ENCODE results near the gene TFE3.
A peak's percentile ranks its signal among the peaks of the same experiment; 100 is the strongest.

Gene TFE3, protein sequence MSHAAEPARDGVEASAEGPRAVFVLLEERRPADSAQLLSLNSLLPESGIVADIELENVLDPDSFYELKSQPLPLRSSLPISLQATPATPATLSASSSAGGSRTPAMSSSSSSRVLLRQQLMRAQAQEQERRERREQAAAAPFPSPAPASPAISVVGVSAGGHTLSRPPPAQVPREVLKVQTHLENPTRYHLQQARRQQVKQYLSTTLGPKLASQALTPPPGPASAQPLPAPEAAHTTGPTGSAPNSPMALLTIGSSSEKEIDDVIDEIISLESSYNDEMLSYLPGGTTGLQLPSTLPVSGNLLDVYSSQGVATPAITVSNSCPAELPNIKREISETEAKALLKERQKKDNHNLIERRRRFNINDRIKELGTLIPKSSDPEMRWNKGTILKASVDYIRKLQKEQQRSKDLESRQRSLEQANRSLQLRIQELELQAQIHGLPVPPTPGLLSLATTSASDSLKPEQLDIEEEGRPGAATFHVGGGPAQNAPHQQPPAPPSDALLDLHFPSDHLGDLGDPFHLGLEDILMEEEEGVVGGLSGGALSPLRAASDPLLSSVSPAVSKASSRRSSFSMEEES

DNA sequence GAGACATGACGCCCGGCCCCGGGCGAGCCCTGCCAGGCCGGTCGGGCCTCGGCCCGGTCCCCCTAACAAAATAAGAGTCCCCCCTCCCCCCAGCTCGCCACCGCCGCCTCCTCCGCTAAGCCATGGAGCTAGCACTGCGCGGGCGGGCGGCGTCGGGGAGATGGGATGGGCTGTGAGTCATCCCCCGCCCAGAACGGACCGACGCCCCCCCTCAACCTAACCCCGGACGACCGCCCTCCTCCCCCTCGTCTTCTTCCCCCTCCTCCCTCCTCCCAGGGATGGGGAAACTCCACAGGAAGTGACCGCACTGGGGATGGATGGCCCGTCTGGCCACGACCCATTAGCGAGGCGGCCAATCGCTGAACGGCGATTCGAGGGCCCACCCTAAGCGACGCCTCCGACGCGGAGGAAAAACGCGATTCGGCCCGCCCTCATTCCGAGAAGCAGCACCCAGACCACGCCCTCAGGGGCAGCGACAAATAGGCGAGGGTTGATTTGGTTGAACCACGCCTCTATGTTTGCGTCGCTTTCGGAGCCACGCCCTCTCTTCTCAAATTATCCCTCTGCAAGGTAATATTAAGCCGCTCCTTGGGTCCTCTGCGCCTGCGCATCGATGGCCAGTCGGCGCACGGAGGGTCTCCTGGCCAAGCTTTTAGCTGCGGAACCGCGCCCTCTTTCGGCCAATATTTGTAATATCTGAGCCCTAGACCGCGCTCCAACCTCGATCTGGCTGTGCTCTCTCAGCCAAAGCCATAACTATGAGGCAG is at the start of gene TFE3:
Gene TFE3, minus strand, starts transcription at position 138 of the 767 bp plus-strand sequence. Its CDS starts 131 bp downstream, at position 7.
- DNase-seq: peak; percentile 96 to 97 (median 97)

DNA sequence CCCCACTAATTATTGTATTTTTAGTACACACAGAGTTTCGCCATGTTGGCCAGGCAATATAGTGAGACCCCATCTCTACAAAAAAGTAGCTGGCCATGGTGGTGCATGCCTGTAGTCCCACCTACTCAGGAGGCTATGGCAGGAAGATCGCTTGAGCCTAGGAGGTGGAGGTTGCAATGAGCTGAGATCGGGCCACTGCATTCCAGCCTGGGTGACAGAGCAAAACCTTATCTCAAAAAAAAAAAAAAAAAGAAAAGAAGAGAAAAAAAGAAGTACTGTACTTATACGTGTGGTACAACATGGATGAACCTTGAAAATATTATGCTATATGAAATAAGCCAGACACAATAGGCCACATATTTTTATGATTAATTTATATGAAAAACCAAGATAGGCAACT is 46.4 kb upstream of the TFE3 start:
- DNase-seq: no peak

- DNase-seq: no peak
Measured at GRCh38 chrX:49082271-49082871, 39.2 kb upstream of the TFE3 start.

DNA sequence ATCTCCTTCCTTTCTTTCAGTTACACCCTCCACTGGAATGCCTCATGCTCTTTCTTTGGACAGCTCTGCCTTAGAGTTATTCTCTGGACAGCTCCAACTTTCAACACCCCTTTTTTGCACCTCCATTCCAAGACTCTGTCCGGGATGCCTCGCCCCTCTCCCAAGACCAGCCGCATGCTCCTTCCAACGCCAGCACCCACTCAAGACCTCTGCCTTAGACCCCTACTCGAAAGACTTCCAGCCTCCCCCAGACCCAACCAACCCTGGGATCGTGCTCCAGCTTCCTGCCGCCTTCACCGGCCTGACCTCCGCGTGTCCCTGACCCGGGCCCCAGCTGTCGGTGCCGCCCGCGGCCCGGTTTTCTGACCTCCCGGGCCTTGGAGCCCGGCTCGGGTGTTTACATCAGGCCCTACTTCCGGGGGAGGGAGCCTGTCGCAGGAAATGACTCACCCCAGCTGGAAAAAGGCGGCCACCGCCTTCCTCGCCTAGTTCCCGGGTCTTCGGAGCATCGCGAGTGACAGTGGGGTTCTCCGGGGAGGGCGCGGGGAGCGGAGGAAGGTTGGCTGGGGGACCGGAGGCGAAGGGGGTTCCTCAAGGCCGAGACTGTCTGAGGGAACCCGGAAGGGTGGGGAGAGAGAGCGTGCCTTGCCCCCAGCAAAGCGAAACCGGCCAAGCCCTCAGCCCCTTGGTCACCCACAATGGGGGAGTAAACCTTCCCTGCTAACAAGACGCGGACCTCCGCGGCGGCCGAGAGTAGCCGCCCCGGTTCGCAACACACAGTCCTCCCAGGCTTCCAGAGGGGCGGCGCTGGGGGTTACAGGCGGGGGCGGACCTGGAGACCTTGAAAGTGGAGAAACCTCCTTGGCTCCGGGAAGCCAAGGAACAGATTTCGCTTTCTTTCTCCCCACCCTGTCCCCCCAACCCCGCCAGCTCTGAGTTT is 36.6 kb upstream of the TFE3 start, which contains the start of gene WDR45:
Gene WDR45, minus strand, starts transcription at position 399 of the 940 bp plus-strand sequence. CDS start 1,792 bp downstream, outside the sequence.
- peak; percentile 73 to 85 (median 79) for DNase-seq

DNA sequence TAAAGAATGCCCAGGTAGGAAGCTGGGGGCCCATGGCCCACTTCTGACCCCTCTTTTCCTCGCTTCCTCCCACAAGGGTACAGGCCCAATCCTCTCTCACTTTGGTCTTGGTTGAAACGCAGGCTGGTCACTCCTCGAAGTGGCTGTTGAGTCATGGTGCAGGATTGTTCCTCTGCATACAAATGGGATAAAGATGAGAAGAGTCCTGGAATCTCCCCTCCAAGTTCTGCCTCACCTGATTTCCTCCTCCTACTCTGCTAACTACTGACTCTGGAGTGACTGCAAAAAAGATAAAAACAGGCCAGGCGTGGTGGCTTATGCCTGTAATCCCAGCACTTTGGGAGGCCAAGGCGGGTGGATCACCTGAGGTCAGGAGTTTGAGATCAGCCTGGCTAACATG is 34.8 kb upstream of the TFE3 start:
- no peak for DNase-seq

GRCh38 chrX:49075347-49075746 is 32.2 kb upstream of the TFE3 start:
- DNase-seq: no peak

GRCh38 chrX:49073601-49074575 is 30.7 kb upstream of the TFE3 start, which contains the start of gene PRAF2:
Gene PRAF2 (minus strand): TSS chrX:49074002. CDS start chrX:49073987, 15 bp downstream.
- peak; percentile 74 to 81 (median 76) for DNase-seq

DNA sequence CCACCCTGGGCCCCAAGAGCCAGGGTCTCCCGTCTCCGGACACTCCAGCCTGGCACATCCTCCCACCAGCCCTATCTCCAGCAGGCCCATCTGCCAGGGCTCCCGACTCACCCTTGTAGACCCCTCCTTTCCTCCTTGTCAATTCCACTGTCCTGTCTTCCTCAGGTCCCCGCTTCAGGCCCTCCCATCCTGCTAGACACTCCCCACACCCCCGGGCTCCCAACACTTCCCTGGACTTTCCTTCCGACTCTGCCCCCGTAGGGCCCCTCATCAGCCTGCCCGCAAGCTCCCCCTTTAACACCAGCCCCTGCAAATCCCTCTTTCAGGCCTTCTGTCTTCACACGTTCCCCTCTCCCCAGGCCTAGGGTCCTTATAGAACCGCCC is 29.5 kb upstream of the TFE3 start:
- DNase-seq: no peak

DNA sequence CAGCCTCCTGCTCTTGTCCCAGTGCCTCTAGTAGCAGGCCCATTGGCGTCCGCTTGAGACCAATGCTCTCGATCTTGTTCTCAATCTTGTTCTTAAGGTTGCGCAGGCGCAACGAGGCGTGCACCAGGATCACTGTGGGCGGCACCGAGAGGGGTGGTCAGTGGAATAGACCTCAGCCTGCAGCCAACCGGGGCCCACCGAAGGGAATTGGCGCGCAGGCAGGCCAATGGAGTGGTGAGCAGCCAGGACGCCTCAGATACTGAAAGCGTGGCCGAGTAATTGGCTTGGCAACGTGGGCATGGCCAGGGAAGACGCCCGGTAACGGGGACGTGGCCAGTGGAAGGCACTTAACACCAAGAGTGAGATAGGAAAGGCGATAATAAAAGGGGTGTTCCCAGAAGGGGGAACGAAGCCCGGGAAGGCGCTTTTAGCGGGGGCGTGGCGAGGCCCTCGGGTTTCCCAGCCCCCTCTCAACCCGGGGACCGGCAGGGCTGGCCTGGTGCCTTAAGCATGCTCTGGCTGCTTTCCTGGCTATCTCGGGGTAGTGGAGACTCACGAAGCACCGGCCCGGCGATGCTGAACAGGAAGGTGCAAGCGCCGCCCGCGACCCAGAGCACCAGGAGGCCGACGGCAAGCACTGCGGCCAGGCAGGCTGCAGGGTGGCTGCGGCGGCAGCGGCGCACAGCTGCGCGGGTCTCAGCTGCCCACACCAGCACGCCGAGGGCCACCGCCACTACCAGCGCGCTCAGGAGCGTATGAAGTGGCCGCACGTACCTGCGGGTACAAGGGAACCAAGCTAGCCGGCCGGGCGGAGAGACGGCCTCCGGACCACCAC is 28.9 kb upstream of the TFE3 start:
- no peak for DNase-seq

DNA sequence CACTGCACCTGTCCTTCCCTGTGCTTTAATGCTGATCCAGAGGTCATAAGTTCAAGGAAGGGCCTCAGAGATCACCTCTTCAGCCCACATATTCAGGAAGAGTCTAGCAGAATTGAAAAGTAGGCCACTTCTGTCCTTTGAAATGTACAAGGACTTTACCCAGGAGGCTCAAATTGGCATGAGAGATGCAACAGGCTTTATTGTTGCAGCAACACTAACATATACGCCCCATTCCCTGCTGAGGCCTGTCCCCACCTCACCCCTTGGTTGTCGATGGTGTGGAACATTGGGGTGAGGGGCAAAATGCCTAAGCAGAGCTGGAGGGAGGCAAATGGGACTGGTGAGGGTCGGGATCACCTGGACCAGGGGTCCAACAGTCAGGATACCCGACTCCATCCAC is 27.8 kb upstream of the TFE3 start:
- DNase-seq: no peak

DNA sequence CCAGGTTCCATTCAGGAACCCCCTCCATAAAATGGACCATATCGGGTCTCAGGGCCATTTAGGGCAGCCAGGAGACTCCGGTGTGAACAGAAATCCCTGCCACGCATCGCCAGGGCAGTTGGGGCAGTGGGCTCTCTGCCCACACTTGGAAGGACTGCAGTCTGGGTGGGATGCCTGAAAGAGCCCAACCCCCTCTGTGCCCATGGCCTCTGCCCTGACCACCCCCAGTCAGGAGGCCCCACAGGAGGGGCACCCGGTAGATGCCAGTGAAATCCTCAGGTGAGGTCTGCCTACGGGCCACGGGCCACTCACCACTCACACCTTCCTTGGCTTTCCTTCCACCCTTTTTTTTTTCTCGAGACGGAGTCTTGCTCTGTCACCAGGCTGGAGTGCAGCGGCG is 25.9 kb upstream of the TFE3 start:
- no peak for DNase-seq

DNA sequence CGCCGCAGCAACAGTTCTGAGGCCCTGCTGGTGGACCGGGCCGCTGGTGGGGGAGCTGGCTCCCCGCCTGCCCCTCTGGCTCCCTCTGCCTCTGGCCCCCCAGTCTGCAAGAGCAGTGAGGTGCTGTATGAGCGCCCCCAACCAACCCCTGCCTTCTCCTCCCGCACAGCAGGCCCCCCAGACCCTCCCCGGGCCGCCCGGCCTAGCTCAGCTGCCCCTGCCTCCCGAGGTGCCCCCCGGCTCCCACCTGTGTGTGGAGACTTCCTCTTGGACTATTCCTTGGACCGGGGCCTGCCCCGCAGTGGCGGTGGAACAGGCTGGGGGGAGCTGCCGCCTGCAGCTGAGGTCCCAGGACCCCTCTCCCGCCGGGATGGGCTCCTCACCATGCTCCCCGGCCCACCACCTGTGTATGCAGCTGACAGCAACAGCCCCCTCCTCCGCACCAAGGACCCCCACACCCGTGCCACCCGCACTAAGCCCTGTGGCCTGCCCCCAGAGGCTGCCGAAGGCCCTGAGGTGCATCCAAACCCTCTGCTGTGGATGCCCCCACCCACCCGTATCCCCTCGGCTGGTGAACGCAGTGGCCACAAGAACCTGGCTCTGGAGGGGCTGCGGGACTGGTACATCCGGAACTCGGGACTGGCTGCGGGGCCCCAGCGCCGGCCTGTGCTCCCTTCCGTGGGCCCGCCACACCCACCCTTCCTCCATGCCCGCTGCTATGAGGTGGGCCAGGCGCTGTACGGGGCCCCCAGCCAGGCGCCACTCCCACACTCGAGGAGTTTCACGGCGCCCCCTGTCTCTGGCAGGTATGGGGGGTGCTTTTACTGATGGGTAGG is 24.3 kb upstream of the TFE3 start:
- DNase-seq: no peak

- DNase-seq: no peak
Measured at GRCh38 chrX:49066690-49067089, 23.5 kb upstream of the TFE3 start.

DNA sequence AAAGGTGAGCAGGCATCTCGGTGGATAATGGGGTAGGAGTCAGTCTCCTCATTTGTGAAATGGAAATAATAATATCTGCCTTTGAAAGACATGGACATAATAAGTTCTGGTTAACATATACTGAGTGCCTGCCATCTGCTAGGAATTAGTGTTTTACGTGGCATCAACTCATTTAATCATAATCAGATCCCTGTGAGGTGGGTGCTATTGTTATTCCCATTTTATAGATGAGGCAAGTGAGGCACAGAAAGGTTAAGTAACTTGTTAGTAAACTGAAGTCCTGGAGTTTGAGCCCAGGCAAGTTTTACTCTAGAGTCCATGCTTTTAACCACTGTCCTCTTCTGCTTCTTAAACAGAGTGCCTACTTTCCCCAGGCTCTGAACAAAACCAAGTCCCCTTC is 23.1 kb upstream of the TFE3 start:
- no peak for DNase-seq

GRCh38 chrX:49064735-49065134 is 21.6 kb upstream of the TFE3 start:
- no peak for DNase-seq

DNA sequence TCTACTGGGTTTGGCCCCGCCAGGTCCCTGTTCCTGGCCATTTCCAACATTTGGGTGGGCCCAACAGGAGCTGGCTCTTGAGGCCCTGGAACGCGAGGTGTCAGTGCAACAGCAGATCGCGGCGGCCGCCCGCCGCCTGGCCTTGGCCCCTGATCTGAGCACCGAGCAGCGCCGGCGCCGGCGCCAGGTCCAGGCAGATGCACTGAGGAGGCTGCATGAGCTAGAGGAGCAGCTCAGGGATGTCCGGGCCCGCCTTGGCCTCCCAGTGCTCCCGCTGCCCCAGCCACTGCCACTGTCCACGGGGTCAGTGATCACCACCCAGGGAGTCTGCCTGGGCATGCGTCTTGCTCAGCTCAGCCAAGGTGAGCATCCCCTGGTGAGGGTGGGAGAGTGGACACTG is 21.1 kb upstream of the TFE3 start:
- no peak for DNase-seq

GRCh38 chrX:49063715-49064114 is 20.6 kb upstream of the TFE3 start:
- no peak for DNase-seq

GRCh38 chrX:49061916-49062315 is 18.8 kb upstream of the TFE3 start:
- no peak for DNase-seq

DNA sequence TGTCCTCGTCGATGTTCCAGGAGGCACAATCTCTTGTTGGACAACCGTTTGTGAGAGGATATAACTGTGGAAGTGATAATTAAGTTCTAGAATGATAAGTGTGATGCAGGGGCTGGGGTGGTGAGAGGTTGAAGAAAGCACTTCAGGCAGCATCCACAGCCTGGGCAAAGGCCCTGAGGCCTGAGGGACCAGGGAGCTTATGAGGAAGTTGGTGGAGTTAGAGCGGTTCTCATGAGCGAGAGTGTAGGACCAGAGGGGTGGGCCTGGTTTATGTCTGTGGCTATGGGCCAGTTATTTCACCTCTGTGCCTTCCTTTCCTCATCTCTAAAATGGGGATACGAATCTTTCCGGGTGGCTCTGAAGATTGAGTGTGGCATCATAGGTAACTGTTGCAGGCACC is 18.3 kb upstream of the TFE3 start:
- DNase-seq: no peak
